Activated B cell treated with CpG ODN at 0.5 μM for 24 hours (primary cell): ENCODE measurements around the gene PDZD7. TPM values are rescaled to one million over a fixed set of nuclear protein-coding genes. Genes with fewer than 3 reads are reported as not detected.

Experiments
- ATAC-seq: fragments of 200-7000 bp; cut with Tn5 transposase; one replicate; pipeline ENCODE4 v1.10.0; 2021; ENCODE audit warnings: low read depth, mild to moderate bottlenecking, moderate library complexity
- CTCF ChIA-PET: fragments of 350-600 bp; sonication (Branson Sonifier 250); formaldehyde crosslinking; loops from one replicate; lab custom pipeline; 2021; ENCODE audit warnings: antibody characterized with exemption; lab: Charles Lee
- POLR2A ChIA-PET: fragments of 350-600 bp; sonication (Branson Sonifier 250); formaldehyde crosslinking; loops from one replicate; lab custom pipeline; 2021; ENCODE audit warnings: antibody characterized with exemption; lab: Charles Lee
- DNase-seq: peaks from one replicate; pipeline ENCODE4 v3.0.0; 2022
- H3K27ac Mint-ChIP-seq: one replicate; pipeline ENCODE4 v1.8.0; 2020; ENCODE audit warnings: mixed read lengths
- H3K27me3 Mint-ChIP-seq: one replicate; pipeline ENCODE4 v1.8.0; 2021; ENCODE audit warnings: mixed read lengths
- H3K36me3 Mint-ChIP-seq: one replicate; pipeline ENCODE4 v1.8.0; 2021; ENCODE audit warnings: low read depth, mixed read lengths
- H3K4me1 Mint-ChIP-seq: one replicate; pipeline ENCODE4 v1.8.0; 2021; ENCODE audit warnings: mixed read lengths
- H3K4me3 Mint-ChIP-seq: one replicate; pipeline ENCODE4 v1.8.0; 2020; ENCODE audit warnings: mild to moderate bottlenecking, mixed read lengths
- H3K9me3 Mint-ChIP-seq: one replicate; pipeline ENCODE4 v1.8.0; 2020; ENCODE audit warnings: mixed read lengths
- CTCF ChIP-seq: fragments of 200-600 bp; IDR thresholded peaks from one replicate; pipeline ENCODE4 v1.8.0; 2022; ENCODE audit warnings: antibody characterized with exemption, mild to moderate bottlenecking
- intact Hi-C: fragments of 100-400 bp; cut with micrococcal nuclease; formaldehyde crosslinking; loops from one replicate; pipeline ENCODE4 v1.15.1; 2024
- total RNA-seq: library from RNA; stranded (reverse); gene quantifications from 2 replicates; pipeline ENCODE4 v1.2.3, GENCODE V29; 2022

The PDZD7 gene
- total RNA-seq, 1 donor from 2014 or later = 0.11 TPM

DNA sequence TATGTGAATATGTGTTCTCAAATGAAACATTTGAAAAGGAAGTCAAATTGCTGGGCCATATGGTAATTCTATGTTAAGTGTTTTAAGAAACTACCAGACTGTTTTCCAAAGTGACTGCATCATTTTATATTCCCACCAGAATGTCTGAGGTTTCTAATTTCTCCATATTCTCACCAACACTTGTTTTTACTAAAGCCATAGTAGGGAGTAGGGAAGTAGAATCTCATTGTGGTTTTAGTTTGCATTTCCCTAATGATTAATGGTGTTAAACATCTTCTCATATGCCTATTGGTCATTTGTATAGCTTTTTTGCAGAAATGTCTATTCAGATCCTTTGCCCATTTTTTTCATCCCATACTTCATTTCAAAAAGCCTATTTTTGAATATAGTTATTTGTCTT lies 70.7 kb downstream of the PDZD7 start:
- H3K4me1 Mint-ChIP-seq = no peaks in the 10 kb centered on the region
- ChIA-PET POLR2A (no interaction called here), CTCF (no interaction called here)
- DNase-seq (no peak), ATAC-seq (no peak)
- intact Hi-C loops = no loop called here
- no peak overlapping the region for H3K27ac Mint-ChIP-seq
- H3K36me3 Mint-ChIP-seq = peaks cover 60% of the 10 kb centered on the region
- H3K4me3 Mint-ChIP-seq = no peak overlapping the region
- H3K27me3 Mint-ChIP-seq = no peaks in the 10 kb centered on the region
- TF ChIP-seq CTCF = no peak
- H3K9me3 Mint-ChIP-seq = no peaks in the 10 kb centered on the region

Other genes with a start within 250 kb of the PDZD7 start
- 29.9 and 35.5 TPM in 2 replicates for gene SLF2, start 118.2 kb downstream of the PDZD7 start, total RNA-seq
- 0.60 and 0.78 TPM in 2 replicates for gene SEMA4G, start 61.6 kb downstream of the PDZD7 start, total RNA-seq
- 44.2 and 46.3 TPM in 2 replicates for gene MRPL43, start 43.6 kb downstream of the PDZD7 start, total RNA-seq
- 19.2 and 20.5 TPM in 2 replicates for gene TWNK, start 43.6 kb downstream of the PDZD7 start, total RNA-seq
- gene LZTS2, start 31.3 kb downstream of the PDZD7 start, total RNA-seq = 12.6 and 14.9 TPM in 2 replicates
- gene SFXN3, start 105 bp upstream of the PDZD7 start, total RNA-seq = 9.5 and 9.8 TPM in 2 replicates
- 0.58 TPM in 1 of 2 replicates, not detected in the other for gene KAZALD1, start 30.9 kb upstream of the PDZD7 start, total RNA-seq
- not detected in 2 replicates for gene TLX1, start 100.2 kb upstream of the PDZD7 start, total RNA-seq
- not detected in 2 replicates for gene LBX1, start 198.3 kb upstream of the PDZD7 start, total RNA-seq